Activated CD8-positive, alpha-beta T cell treated with anti-CD3 and anti-CD28 coated beads for 36 hours (primary cell): Measurements from ENCODE around the gene SCFD2. TPM values are rescaled to one million over a fixed set of nuclear protein-coding genes. Genes with fewer than 3 reads are reported as not detected.

Source experiments
- ATAC-seq: fragments of 200-7000 bp; cut with Tn5 transposase; one replicate; pipeline ENCODE4 v1.10.0; 2021; ENCODE audit warnings: mild to moderate bottlenecking, moderate library complexity
- CTCF ChIA-PET: fragments of 350-600 bp; sonication (Branson Sonifier 250); formaldehyde crosslinking; loops from one replicate; lab custom pipeline; 2021; ENCODE audit warnings: antibody characterized with exemption; lab: Charles Lee
- POLR2A ChIA-PET: fragments of 350-600 bp; sonication (Branson Sonifier 250); formaldehyde crosslinking; loops from one replicate; lab custom pipeline; 2021; ENCODE audit warnings: antibody characterized with exemption; lab: Charles Lee
- DNase-seq: peaks from one replicate; pipeline ENCODE4 v3.0.0-alpha.2; 2020
- H3K27ac Mint-ChIP-seq: one replicate; pipeline ENCODE4 v1.8.0; 2021; ENCODE audit warnings: mild to moderate bottlenecking, mixed read lengths
- H3K27me3 Mint-ChIP-seq: one replicate; pipeline ENCODE4 v1.8.0; 2021; ENCODE audit warnings: mixed read lengths
- H3K36me3 Mint-ChIP-seq: one replicate; pipeline ENCODE4 v1.8.0; 2021; ENCODE audit warnings: low read depth, mixed read lengths
- H3K4me1 Mint-ChIP-seq: one replicate; pipeline ENCODE4 v1.8.0; 2021; ENCODE audit warnings: low read depth, mixed read lengths
- H3K4me3 Mint-ChIP-seq: one replicate; pipeline ENCODE4 v1.8.0; 2021; ENCODE audit warnings: mild to moderate bottlenecking, moderate library complexity, mixed read lengths
- H3K9me3 Mint-ChIP-seq: one replicate; pipeline ENCODE4 v1.8.0; 2021; ENCODE audit warnings: mixed read lengths
- intact Hi-C: fragments of 100-400 bp; cut with micrococcal nuclease; formaldehyde crosslinking; loops from one replicate; pipeline ENCODE4 v1.10.0; 2022
- total RNA-seq, 2 experiments: library from RNA; stranded (reverse); gene quantifications; one replicate each; pipeline ENCODE4 v1.2.3, GENCODE V29; 2021
- TF ChIP-seq, protein P1 (sequence below): fragments of 200-600 bp; IDR thresholded peaks from one replicate; pipeline ENCODE4 v1.8.0; 2022; ENCODE audit warnings: antibody characterized with exemption, mild to moderate bottlenecking

SCFD2 gene
- total RNA-seq, 2 experiments from 2014 or later, result 21.4 to 22.1 TPM

DNA sequence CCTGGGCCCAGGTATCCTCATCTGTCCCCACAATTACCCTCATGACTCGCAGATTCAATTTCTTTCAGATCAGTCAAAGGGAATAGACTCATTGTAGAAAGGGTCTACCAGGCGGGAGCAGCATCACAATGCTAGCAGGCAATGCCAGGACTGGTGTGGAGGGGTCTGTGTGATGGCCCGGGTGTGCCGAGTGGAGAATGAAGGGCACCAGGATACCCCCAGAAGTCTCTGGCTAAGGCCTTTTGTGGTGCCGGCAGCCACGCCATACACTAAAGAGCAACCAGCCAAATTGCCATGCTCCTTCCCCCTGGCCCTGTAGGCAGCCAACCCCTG lies 541.6 kb downstream of the SCFD2 start:
- DNase-seq (no peak), ATAC-seq (no peak)
- ChIA-PET CTCF (no interaction called here), POLR2A (no interaction called here)
- TF ChIP-seq, protein P1, sequence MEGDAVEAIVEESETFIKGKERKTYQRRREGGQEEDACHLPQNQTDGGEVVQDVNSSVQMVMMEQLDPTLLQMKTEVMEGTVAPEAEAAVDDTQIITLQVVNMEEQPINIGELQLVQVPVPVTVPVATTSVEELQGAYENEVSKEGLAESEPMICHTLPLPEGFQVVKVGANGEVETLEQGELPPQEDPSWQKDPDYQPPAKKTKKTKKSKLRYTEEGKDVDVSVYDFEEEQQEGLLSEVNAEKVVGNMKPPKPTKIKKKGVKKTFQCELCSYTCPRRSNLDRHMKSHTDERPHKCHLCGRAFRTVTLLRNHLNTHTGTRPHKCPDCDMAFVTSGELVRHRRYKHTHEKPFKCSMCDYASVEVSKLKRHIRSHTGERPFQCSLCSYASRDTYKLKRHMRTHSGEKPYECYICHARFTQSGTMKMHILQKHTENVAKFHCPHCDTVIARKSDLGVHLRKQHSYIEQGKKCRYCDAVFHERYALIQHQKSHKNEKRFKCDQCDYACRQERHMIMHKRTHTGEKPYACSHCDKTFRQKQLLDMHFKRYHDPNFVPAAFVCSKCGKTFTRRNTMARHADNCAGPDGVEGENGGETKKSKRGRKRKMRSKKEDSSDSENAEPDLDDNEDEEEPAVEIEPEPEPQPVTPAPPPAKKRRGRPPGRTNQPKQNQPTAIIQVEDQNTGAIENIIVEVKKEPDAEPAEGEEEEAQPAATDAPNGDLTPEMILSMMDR, result no peak
- no peak overlapping the region for H3K27ac Mint-ChIP-seq
- H3K9me3 Mint-ChIP-seq, result no peaks in the 10 kb centered on the region
- intact Hi-C loops, result no loop called here
- no peaks in the 10 kb centered on the region for H3K27me3 Mint-ChIP-seq
- H3K36me3 Mint-ChIP-seq, result no peaks in the 10 kb centered on the region
- peaks cover 33% of the 10 kb centered on the region for H3K4me1 Mint-ChIP-seq
- H3K4me3 Mint-ChIP-seq, result no peak overlapping the region

GRCh38 chr4:52823702-52824092 lies 542.2 kb downstream of the SCFD2 start:
- Mint-ChIP-seq H3K9me3 (no peaks in the 10 kb centered on the region), H3K4me1 (peaks cover 33% of the 10 kb centered on the region), H3K4me3 (no peak overlapping the region), H3K27ac (no peak overlapping the region), H3K27me3 (no peaks in the 10 kb centered on the region), H3K36me3 (no peaks in the 10 kb centered on the region)
- CTCF ChIA-PET, result interaction anchor here (0.7 kb wide), 1 partner anchor 88 kb away, joined by 3 read pairs; no protein-coding TSS in a partner anchor
- TF ChIP-seq, protein P1, result no peak
- no peak for ATAC-seq
- no peak for DNase-seq
- POLR2A ChIA-PET, result interaction anchor here (1.0 to 1.4 kb wide), 2 partner anchors 38 to 110 kb away, joined by 4 read pairs; no protein-coding TSS in a partner anchor
- intact Hi-C loops, result no loop called here

Other genes with a start within 250 kb of the SCFD2 start
- gene FIP1L1, start 11.6 kb upstream of the SCFD2 start, total RNA-seq, result 10 to 100 TPM; 67.3 to 67.6 TPM
- not detected for gene LNX1, start 225.4 kb upstream of the SCFD2 start, total RNA-seq